NCI-H1105 (cell line): ENCODE measurements around the gene PTX3.

Source experiments
- DNase-seq: peaks from one replicate; lab custom pipeline; 2025; lab: John Stamatoyannopoulos, UW

PTX3 gene

GRCh38 chr3:157436583-157437291, at the start of gene PTX3:
TSS of gene PTX3 (plus strand) at chr3:157436850. CDS start at chr3:157436934, 84 bp downstream.
- DNase-seq, result no peak

GRCh38 chr3:157387708-157388435, 48.8 kb upstream of the PTX3 start:
- DNase-seq, result no peak

GRCh38 chr3:157388976-157389375, 47.7 kb upstream of the PTX3 start:
- no peak for DNase-seq

GRCh38 chr3:157390713-157391515, 45.7 kb upstream of the PTX3 start:
- DNase-seq, result no peak

- DNase-seq, result no peak
Observed at GRCh38 chr3:157392104-157392503, 44.5 kb upstream of the PTX3 start.

GRCh38 chr3:157393113-157393512, 43.5 kb upstream of the PTX3 start:
- no peak for DNase-seq

GRCh38 chr3:157394411-157394810, 42.2 kb upstream of the PTX3 start:
- no peak for DNase-seq

- DNase-seq, result no peak
Observed at GRCh38 chr3:157398598-157398997, 38.1 kb upstream of the PTX3 start.

GRCh38 chr3:157404381-157404780, 32.3 kb upstream of the PTX3 start:
- DNase-seq, result no peak

- DNase-seq, result no peak
Observed at GRCh38 chr3:157405457-157405856, 31.2 kb upstream of the PTX3 start.

GRCh38 chr3:157406394-157406793, 30.3 kb upstream of the PTX3 start:
- no peak for DNase-seq

GRCh38 chr3:157407769-157408168, 28.9 kb upstream of the PTX3 start:
- no peak for DNase-seq

GRCh38 chr3:157408499-157409149, 28.0 kb upstream of the PTX3 start:
- no peak for DNase-seq

- DNase-seq, result no peak
Observed at GRCh38 chr3:157409516-157409915, 27.1 kb upstream of the PTX3 start.

- DNase-seq, result no peak
Observed at GRCh38 chr3:157410945-157411344, 25.7 kb upstream of the PTX3 start.

GRCh38 chr3:157412323-157412855, 24.3 kb upstream of the PTX3 start:
- no peak for DNase-seq

GRCh38 chr3:157414861-157415260, 21.8 kb upstream of the PTX3 start:
- DNase-seq, result no peak

- DNase-seq, result no peak
Observed at GRCh38 chr3:157416347-157417087, 20.1 kb upstream of the PTX3 start.

GRCh38 chr3:157417247-157417646, 19.4 kb upstream of the PTX3 start:
- no peak for DNase-seq

GRCh38 chr3:157418104-157418503, 18.5 kb upstream of the PTX3 start:
- DNase-seq, result no peak

GRCh38 chr3:157420606-157421130, 16.0 kb upstream of the PTX3 start:
- no peak for DNase-seq
